Stimulated activated CD8-positive, alpha-beta memory T cell treated with anti-CD3 and anti-CD28 coated beads, Interleukin-12 subunit alpha, Interleukin-12 subunit beta, amount 100 ng/mL, for 1 hour (primary cell): Measurements from ENCODE around the gene TRRAP.
"Not testable (repeated sequence)": the region's sequence is repeated elsewhere in the genome, so short reads cannot be mapped to it uniquely, and the experiment has no call there.

Experiments used
- DNase-seq: peaks from one replicate; pipeline ENCODE4 v3.0.0-alpha.2; 2020; ENCODE audit warnings: low read depth

TRRAP gene

DNA sequence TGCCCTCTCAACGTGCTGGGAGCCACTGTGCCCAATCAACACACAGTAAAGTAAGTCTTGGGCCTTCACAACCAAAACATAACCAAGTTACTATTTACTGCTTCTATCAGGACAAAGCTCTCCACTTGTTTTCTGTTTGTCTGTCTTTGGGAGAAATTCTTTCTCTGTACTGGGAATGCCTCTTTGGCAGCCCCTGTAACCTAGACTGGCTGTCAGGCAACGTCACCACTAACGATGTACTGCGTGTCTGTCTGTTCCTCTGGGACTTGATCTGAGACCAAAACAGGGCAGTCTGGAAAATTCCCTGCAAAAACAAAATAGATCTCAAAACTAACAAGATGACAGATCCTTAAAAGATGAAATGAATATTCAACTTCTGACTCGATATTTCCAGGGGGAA, 152.6 kb downstream of the TRRAP start:
- no peak for DNase-seq

GRCh38 chr7:99031496-99031895, 153.2 kb downstream of the TRRAP start:
- no peak for DNase-seq

DNA sequence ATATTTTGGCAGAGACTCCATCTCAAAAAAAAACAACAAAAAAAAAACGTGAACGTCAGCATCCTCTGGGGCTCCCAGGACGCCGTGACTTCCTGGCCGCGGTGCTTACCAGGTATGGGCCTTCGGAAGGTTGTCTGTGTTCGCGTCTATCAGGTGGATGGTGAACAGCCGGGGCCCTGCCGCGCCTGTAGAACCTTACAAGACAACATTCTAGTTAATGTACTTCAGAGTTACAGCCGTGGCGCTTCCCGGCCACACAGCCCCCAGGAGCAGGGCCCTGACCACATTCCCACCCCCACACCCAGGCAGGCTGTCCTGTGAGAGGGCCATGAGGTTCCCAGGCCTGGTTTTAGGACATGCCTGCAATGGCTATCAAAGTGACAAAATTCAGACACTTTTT, 154.6 kb downstream of the TRRAP start:
- DNase-seq = no peak

- DNase-seq = no peak
These were observed 155.4 kb downstream of the TRRAP start for GRCh38 chr7:99033765-99034164.

DNA sequence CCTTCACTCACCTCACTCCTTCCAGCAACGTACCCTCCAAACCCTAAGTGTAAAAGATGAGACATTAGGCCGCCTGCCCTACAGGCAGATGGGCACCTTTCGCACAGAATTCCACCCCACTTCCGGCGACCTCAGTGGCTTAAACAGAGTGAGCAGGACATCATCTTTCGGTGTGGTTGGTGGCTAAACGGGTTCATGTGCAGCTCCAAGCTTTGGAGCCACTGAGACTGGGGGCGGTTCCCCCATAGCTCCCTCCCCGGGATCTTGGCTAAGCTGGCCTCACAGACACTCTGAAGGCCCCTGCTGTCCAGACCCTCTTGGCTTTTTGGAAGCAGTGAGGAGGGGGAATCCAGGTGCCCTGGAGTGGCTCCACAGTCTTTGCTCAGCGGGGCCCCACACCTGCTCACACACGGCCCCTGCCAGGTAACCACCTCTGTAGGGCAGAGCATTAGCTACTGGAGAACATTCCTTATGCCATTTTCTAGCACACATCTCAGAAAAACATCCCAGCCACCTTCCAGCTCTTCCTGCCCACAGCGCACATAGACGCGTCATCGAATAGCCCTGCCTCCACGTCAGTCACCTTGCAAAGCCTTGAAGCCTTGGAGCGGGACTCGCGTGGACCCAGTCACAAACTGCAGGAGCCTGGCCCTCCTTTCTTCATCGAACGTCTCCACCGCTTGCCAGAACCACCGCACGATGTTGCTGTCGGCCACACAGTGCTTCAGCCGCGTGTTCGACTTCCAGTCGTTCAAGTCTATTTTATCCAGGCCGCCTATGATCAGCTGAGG, 156.8 kb downstream of the TRRAP start:
- no peak for DNase-seq

- DNase-seq = no peak
These were observed 157.6 kb downstream of the TRRAP start for GRCh38 chr7:99035723-99036545.

DNA sequence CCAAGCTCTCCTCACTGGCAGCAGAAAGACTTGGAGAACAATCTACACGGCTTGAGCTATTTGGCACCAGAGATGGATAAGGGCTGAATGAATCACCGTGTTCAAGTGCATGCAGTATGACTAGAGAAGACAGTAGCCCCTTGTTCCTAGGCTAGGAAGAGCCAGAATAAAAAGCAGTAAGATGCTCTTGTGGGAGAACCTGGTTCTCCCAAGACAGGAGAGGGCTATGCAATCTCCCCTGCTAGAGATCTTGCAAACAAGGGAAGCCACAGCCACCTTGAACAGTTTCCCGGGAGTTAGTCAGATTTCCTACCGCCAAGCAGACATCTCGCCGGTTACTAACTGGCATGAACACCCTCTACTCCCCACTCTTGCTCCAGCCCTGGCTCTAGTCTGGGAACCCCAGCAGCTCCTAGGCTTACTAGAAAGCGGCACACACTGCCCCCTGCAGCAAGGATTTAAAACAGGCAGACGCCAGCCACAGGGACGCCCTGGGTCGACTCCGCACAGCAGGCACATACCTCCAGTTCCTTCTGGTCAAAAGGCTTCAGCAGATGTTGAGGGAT, 158.3 kb downstream of the TRRAP start:
- DNase-seq = no peak

DNA sequence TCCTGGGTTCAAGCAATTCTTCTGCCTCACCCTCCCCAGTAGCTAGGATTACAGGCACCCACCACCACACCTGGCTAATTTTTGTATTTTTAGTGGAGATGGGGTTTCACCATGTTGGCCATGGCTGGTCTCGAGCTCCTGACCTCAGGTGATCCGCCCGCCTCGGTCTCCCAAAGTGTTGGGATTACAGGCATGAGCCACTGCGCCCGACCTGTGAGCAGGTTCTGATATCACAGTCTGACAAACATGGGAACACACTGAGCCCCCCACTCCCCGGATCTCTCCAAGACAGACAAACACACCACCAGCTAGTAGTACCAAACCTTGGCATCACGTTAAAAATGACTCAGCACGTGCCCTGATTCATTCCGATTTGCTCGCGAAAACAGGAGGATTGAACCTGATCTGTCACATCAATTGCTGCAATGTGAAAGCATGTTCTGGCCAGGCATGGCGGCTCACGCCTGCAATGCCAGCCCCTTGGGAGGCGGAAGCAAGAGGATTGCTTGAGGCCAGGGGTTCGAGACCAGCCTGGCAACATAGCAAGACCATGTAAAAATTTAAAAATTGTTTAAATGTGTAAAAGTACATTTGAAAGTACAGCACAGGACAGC, 159.1 kb downstream of the TRRAP start:
- DNase-seq = no peak

DNA sequence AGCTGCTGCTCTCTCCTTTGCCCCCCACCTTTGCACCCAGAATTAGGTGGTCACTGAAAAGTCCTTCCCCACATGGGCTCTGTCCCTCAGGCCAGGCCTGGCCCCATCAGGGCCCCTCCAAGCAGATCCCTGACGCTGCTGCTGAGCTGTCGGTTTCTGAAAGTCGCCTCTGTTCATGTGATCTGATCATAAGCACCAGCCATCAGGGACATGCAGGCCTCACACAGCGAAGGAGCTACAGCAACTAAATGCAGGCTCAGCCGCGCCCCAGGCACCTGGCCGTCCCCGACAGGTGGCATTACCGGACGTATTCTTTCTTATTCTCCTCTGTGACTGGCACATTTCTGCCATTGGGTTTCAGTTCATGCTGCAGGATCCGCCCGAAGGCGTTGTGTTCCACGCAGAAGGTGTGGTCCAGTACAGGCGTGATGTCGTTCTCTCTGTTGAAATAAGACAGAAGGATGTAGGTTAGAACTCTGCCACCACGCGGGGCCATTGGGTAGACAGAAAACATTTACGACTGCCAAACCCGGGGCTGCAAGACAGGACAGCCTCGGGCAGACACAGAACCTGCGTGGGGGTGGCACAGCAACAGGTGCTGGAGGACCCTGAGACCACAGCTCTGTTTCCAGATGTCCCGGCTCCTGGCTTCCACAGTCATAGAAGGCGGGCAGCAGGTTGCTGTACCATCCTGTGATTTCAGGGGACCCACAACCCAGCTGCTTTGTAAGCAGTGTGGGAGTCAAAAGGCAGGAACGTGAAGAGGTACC, 159.9 kb downstream of the TRRAP start:
- no peak for DNase-seq

DNA sequence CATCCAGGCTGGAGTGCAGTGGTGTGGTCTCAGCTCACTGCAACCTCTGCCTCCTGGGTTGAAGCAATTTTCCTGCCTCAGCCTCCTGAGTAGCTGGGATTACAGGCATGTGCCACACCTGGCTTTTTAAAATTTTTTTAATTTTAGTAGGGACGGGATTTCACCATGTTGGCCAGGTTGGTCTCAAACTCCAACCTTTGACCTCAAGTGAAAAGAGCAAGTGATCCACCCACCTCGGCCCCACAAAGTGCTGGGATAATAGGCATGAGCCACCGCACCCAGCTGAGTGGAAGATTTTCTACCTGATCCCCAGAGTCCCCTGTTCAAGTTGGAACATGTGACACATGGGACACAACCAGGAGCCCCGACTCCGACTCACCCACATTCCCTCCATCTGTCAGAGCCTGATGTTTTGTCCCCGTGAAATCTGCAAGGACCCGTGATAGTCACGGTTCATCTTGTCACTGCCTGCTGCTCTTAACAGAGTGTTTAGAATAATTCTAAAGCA, 161.1 kb downstream of the TRRAP start:
- DNase-seq = no peak

- peak; percentile 46 for DNase-seq
These were observed 162.0 kb downstream of the TRRAP start for GRCh38 chr7:99040104-99040958.

DNA sequence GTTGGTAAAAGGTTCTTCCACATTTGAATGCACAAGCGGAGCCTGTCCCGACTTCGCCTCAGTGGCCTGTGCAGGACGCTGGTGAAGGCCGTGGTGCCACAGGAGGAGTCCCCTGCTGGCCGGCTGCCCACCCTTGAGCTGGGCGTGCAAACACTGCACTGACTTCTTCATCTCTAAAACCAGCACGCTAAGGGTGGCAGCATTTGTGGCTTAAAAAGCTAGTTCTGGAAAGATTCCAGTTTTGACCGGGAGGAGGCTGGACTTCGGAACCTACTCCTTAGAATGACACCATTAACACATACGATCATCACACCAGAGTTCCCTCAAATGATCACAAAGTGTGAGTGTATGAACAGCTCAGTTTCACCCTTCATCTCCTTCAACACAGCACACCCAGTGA, 163.2 kb downstream of the TRRAP start:
- DNase-seq = no peak

DNA sequence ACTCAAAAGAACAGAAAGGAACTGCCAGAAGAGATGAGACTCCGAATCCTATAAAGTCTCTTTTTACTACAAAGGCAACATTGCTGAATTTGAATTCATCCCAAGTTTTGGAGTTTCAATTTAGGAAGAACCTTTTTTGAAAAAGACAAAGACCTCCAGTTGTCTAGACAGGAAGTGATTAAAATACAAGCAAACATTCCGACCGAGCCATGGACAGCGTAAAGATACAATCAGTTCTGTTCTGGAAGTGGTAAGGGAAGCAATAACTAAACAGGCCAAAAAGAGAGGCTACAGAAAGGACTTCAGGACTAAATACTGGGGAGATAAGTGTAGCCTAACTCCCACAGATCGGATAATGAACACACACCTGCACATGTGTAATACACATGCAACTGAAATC, 164.6 kb downstream of the TRRAP start:
- DNase-seq = no peak

DNA sequence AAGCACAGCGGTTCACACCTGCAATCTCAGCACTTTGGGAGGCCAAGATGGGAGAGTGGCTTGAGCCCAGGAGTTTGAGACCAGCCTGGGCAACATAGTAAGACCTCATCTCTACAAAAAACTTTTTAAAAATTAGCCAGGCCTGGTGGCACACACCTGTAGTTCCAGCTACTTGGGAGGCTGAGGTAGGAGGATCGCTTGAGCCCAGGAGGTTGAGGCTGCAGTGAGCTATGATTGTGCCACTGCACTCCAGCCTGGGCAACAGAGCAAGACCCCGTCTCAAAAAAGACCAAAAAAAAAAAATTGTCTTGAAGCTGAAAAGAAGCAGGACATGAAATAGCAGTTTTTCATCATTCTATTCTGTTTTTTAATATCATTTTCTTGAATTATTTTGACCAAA, 166.5 kb downstream of the TRRAP start:
- DNase-seq = not testable (repeated sequence)

GRCh38 chr7:99046262-99046661, 167.9 kb downstream of the TRRAP start:
- DNase-seq = not testable (repeated sequence)

GRCh38 chr7:99046722-99047121, 168.4 kb downstream of the TRRAP start:
- DNase-seq = no peak

- DNase-seq = no peak
These were observed 169.3 kb downstream of the TRRAP start for GRCh38 chr7:99047526-99048077.

DNA sequence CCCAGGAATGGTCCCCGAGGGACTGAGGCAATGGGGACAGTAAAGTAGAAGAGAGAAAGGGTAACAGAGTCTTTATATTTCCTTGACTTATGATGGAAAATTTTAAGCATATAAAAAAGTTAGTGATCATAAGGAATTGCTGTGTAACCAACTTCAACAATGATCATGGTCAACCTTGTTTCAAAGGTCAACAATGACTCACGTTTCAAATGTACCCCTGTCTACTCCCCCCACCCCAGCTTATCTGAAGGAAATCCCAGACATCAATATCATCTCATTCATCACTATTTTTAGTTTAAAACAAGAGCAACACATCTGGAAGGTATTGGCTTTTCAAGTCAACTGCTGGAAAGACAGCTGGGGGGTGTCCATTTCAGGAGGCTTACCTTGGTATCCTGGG, 172.6 kb downstream of the TRRAP start:
- no peak for DNase-seq

- DNase-seq = no peak
These were observed 176.4 kb downstream of the TRRAP start for GRCh38 chr7:99054781-99055180.

DNA sequence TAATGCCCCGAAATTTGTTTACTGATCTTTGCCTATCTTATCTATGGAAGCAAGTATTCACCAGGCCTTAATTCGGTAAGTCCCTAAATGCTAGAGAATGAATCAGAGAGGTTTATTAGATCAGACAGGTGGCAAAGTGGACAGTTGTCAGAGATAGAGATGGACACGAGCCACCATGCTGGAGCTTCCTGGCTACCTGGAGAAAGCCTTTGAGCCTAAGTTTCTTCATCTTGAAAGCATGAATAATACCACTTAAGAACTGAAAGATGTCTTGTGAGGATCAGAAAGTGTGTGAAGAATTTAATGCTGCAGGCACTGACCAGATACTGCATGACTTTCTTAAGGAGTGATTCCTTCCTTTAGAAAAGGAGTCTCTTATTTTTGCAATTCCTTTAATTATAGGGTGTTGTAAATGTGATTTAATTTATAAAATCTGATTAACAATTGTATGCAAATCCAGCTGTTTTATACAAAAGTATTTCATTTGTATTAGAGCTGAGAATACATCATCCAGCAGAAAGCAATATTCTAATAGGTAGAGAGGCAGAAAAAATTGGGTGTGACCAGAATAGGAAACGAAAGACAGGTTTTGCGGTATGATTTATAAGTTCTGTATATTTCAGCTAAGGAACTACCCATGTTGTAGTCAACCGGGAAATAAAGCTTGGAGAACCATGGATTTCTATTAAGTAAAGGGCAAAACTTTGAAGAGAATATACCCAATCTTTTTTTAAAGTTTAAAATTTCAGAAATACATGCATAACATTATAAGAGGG, 182.9 kb downstream of the TRRAP start:
- DNase-seq = no peak
